ENCODE data around the gene PRSS33.

The PRSS33 gene

GRCh38 chr16:2737895-2738418, 49.4 kb downstream of the PRSS33 start:
- DNase-seq: no peak

GRCh38 chr16:2737238-2737605, 50.1 kb downstream of the PRSS33 start:
- DNase-seq: no peak

GRCh38 chr16:2736476-2737237, 50.7 kb downstream of the PRSS33 start:
- DNase-seq: no peak

- DNase-seq: no peak
Observed at GRCh38 chr16:2734844-2735515, 52.4 kb downstream of the PRSS33 start.
